ENCODE data around the gene TBC1D21. TPM values are rescaled to one million over a fixed set of nuclear protein-coding genes. Genes with fewer than 3 reads are reported as not detected.

TBC1D21 gene
- total RNA-seq, 1 donor from 2014 or later = not detected

DNA sequence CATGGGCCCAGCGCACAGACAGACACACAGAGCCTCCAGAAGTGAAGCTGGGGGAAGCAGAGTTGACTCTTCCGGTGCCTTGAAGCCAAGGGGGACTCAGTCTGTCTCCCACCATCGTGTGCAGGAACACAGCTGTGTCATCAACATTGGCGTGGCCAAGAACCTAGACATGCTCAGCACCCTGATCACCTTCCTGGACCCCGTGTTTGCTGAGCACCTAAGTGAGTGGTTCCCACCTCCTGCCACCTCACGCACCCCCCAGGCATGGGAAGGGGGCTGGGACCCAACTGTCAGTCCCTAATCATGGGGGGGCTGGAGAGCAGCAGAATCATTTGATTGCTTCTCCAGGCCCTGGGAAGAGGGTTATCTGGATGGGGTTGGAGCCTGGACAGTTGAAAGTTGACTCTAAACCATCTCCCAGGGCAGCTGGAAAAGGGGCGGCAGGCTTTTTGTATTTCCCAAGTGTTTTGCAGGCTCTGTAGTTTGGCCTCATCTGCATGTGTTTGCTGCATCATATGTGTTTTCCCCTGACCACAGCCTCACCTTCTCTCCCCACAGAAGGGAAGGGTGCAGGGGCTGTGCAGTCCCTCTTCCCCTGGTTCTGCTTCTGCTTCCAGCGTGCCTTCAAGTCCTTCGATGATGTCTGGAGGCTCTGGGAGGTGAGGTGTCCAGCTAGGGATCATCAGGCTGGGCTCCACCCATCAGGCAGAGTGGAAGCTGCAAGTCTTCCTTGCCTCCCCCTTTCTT is 12.8 kb downstream of the TBC1D21 start:
- no peak for DNase-seq
- Histone ChIP-seq H3K36me3 (no peaks in the 10 kb centered on the region), H3K4me3 (no peak overlapping the region), H3K9me3 (no peaks in the 10 kb centered on the region), H3K4me1 (no peaks in the 10 kb centered on the region), H3K27ac (no peak overlapping the region), H3K27me3 (ENCODE audit: low read depth) (peaks cover 13% of the 10 kb centered on the region)
- ATAC-seq = no peak
- intact Hi-C loops (cut with DNase I) = no loop called here
- TF ChIP-seq, protein P1, sequence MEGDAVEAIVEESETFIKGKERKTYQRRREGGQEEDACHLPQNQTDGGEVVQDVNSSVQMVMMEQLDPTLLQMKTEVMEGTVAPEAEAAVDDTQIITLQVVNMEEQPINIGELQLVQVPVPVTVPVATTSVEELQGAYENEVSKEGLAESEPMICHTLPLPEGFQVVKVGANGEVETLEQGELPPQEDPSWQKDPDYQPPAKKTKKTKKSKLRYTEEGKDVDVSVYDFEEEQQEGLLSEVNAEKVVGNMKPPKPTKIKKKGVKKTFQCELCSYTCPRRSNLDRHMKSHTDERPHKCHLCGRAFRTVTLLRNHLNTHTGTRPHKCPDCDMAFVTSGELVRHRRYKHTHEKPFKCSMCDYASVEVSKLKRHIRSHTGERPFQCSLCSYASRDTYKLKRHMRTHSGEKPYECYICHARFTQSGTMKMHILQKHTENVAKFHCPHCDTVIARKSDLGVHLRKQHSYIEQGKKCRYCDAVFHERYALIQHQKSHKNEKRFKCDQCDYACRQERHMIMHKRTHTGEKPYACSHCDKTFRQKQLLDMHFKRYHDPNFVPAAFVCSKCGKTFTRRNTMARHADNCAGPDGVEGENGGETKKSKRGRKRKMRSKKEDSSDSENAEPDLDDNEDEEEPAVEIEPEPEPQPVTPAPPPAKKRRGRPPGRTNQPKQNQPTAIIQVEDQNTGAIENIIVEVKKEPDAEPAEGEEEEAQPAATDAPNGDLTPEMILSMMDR (IDR thresholded peaks at IDR 0.05) = no peak

DNA sequence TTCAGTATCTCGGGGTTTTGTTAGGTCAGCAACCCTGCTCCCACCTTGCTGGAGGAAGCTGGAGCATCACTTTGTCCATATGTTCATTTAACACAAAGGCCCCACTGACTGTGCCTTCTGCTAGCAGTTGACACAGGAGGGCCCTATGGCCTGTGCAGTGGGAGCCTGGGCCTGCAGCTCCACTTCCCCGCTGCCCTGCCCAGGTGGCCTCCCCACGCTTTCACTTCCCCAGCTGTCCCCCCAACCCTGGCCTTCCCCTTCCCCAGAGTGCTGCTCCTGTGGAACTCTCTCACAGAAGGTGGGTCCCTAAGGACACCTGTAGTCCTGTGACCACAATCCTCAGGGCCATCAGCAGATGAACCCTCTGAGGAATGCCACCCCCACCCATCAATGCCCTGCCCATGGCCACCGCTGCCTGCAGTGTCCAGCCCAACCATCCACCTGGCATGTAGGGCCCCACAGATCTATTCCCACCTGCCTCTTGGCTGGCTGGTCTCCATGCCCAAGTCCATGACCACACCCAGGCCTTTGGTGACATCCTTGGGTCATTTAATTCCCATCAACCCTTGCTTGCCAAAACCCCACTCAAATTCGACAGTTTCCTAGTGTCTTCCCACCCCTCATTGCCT is 13.5 kb downstream of the TBC1D21 start:
- Histone ChIP-seq H3K9me3 (no peaks in the 10 kb centered on the region), H3K27ac (no peak overlapping the region), H3K4me1 (no peaks in the 10 kb centered on the region), H3K4me3 (no peak overlapping the region), H3K36me3 (no peaks in the 10 kb centered on the region), H3K27me3 (ENCODE audit: low read depth) (peaks cover 8% of the 10 kb centered on the region)
- no peak for DNase-seq
- intact Hi-C loops (cut with DNase I) = no loop called here
- no peak for ATAC-seq
- TF ChIP-seq, protein P1 (IDR thresholded peaks at IDR 0.05) = no peak

DNA sequence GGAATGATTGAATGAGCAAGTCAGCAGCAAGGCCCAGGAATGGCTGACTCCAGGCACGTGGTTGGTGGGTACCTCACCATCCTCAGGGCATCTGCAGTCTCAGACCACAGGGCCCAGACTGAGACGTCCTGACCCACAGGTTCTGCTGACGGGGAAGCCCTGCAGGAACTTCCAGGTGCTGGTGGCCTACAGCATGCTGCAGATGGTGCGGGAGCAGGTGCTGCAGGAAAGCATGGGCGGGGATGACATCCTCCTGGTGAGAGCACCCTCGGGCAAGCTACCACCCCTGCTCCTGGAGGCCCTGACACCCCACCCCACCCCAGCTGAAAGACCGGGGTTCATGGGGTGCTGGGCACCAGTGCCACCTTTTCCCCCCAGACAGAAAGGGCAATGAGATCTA is 14.1 kb downstream of the TBC1D21 start:
- H3K4me3 ChIP-seq = no peak overlapping the region
- ATAC-seq (no peak), DNase-seq (no peak)
- peaks cover 6% of the 10 kb centered on the region for H3K27me3 ChIP-seq (ENCODE audit: low read depth)
- no peaks in the 10 kb centered on the region for H3K4me1 ChIP-seq
- H3K27ac ChIP-seq = no peak overlapping the region
- H3K36me3 ChIP-seq = no peaks in the 10 kb centered on the region
- intact Hi-C loops (cut with DNase I) = no loop called here
- TF ChIP-seq, protein P1 (IDR thresholded peaks at IDR 0.05) = no peak
- no peaks in the 10 kb centered on the region for H3K9me3 ChIP-seq

DNA sequence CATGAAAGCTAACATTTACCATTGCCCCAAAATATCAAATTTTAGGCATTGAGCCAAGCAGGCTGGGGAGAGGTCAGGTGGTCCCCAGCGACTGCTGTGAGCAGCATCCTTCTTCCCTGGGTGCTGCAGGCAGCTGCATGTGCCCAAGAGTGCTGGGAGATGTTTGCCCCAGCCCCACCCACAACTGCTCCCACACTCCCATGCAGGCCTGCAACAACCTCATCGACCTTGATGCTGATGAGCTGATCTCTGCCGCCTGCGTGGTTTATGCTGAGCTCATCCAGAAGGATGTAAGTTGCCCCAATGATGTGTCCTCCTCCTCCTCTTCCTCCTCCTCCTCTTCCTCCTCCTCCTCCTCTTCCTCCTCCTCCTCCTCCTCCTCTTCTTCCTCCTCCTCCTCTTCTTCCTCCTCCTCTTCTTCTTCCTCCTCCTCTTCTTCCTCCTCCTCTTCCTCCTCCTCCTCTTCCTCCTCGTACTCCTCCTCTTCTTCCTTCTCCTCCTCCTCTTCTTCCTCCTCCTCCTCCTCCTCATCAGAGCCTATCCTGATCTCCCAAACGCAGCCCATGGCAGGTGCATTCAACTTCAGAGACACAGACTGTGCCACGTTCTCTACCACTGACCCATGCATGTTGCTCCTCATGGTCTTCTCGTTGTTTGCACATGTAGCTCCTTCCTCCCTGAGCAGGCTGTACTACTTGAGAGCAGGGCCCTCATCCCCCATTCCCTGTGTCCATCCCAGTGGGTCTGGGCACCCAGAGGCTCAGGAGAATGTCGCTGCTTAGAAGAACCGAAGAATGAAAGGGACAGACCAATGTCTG is 15.1 kb downstream of the TBC1D21 start:
- H3K27me3 ChIP-seq (ENCODE audit: low read depth) = no peaks in the 10 kb centered on the region
- no peak overlapping the region for H3K27ac ChIP-seq
- TF ChIP-seq, protein P1 (IDR thresholded peaks at IDR 0.05) = no peak
- H3K4me1 ChIP-seq = no peaks in the 10 kb centered on the region
- no peak for DNase-seq
- ATAC-seq = no peak
- H3K4me3 ChIP-seq = no peak overlapping the region
- no peaks in the 10 kb centered on the region for H3K36me3 ChIP-seq
- H3K9me3 ChIP-seq = no peaks in the 10 kb centered on the region
- intact Hi-C loops (cut with DNase I) = no loop called here

DNA sequence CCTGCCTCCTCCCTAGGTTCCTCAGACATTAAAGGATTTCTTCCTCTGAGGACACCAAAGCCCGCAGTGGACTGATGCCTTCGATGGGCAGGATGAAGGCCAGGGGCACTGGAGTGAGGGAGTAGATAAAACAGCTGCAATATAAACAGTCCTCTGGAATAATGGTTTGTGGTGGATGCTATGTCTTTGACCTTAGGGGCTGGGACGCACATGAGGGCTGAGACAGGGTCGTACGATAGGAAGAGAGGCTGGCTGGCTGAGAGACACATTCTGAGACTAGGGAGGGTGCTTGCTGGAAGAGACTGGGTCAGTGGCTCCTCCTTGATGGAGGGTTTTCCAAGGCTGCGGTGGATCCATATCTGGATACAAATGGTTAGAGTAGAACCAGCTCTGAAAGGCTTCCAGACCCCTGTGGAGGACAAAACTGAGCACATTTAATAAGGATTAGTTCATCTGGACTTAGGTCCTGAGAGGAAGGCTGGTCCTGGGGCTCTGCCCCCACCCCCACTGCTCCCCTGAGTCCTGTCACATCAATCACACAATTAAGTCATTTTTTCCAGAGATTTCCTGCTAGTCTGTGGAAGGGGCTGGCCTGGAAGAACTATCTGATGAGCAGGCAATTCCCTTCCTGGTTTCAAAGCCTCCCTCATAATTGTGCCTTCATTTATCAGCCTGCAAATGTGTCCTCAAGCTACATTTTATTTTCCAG is 15.8 kb downstream of the TBC1D21 start:
- Histone ChIP-seq H3K4me3 (no peak overlapping the region), H3K27me3 (ENCODE audit: low read depth) (no peaks in the 10 kb centered on the region), H3K36me3 (no peaks in the 10 kb centered on the region), H3K9me3 (no peaks in the 10 kb centered on the region), H3K27ac (no peak overlapping the region), H3K4me1 (no peaks in the 10 kb centered on the region)
- ATAC-seq = no peak
- intact Hi-C loops (cut with DNase I) = no loop called here
- DNase-seq = no peak
- TF ChIP-seq, protein P1 (IDR thresholded peaks at IDR 0.05) = no peak
